HepG2 (cell line): Measurements from ENCODE around the gene SLC12A1. TPM values are rescaled to one million over a fixed set of nuclear protein-coding genes. Genes with fewer than 3 reads are reported as not detected.
A peak's percentile ranks its signal among the peaks of the same experiment; 100 is the strongest.

Experiments
- AGO2 ChIP-seq: fragments of 200-400 bp; formaldehyde crosslinking; optimal IDR thresholded peaks from 2 replicates; pipeline ENCODE3; 2017; ENCODE audit warnings: mild to moderate bottlenecking, low read depth, low read length, moderate library complexity
- CBX5 ChIP-seq: sonication (generic); formaldehyde crosslinking; IDR thresholded peaks from 2 replicates; pipeline ENCODE4 v1.4.0; 2020; ENCODE audit warnings: missing genetic modification reagents, borderline replicate concordance
- DMAP1 ChIP-seq: IDR thresholded peaks from 2 replicates; pipeline ENCODE4 v1.6.1; 2016
- FOSL1 ChIP-seq: sonication (generic); formaldehyde crosslinking; IDR thresholded peaks from 2 replicates; pipeline ENCODE4 v1.9.0; 2021; ENCODE audit warnings: missing genetic modification reagents, borderline replicate concordance
- GTF2F1 ChIP-seq: fragments of 150-350 bp; IDR thresholded peaks from 2 replicates; pipeline ENCODE4 v1.6.1; 2014; ENCODE audit warnings: low read length
- HIC2 ChIP-seq: sonication (generic); formaldehyde crosslinking; IDR thresholded peaks from 2 replicates; pipeline ENCODE4 v1.9.0; 2022; ENCODE audit warnings: low read depth, missing genetic modification reagents
- HOXA7 ChIP-seq: sonication (generic); formaldehyde crosslinking; IDR thresholded peaks from 2 replicates; pipeline ENCODE4 v1.8.1; 2022; ENCODE audit warnings: mild to moderate bottlenecking, missing genetic modification reagents, moderate library complexity
- MEF2D ChIP-seq: sonication (generic); formaldehyde crosslinking; IDR thresholded peaks from 2 replicates; pipeline ENCODE4 v1.5.1; 2020; ENCODE audit warnings: mild to moderate bottlenecking, missing genetic modification reagents
- NFRKB ChIP-seq: fragments of 450-650 bp; IDR thresholded peaks from 2 replicates; pipeline ENCODE4 v1.6.1; 2017
- NR1H2 ChIP-seq: sonication (generic); formaldehyde crosslinking; IDR thresholded peaks from 2 replicates; pipeline ENCODE4 v1.8.1; 2022; ENCODE audit warnings: low read depth, missing genetic modification reagents, borderline replicate concordance
- PCBP1 ChIP-seq: fragments of 200-400 bp; formaldehyde crosslinking; IDR thresholded peaks from 2 replicates; pipeline ENCODE4 v1.6.1; 2017; ENCODE audit warnings: mild to moderate bottlenecking, low read depth, low read length, borderline replicate concordance
- POLR2AphosphoS5 ChIP-seq: IDR thresholded peaks from 2 replicates; pipeline ENCODE4 v1.6.1; 2012; ENCODE audit warnings: low read depth, low read length
- RFXAP ChIP-seq: sonication (generic); formaldehyde crosslinking; IDR thresholded peaks from 2 replicates; pipeline ENCODE4 v1.4.0; 2020; ENCODE audit warnings: missing genetic modification reagents, borderline replicate concordance
- SNRNP70 ChIP-seq: fragments of 200-400 bp; formaldehyde crosslinking; IDR thresholded peaks from 2 replicates; pipeline ENCODE4 v1.6.1; 2017; ENCODE audit warnings: mild to moderate bottlenecking, low read depth, low read length, moderate library complexity
- SRF ChIP-seq: IDR thresholded peaks from 2 replicates; pipeline ENCODE4 v1.6.1; 2011; ENCODE audit warnings: mild to moderate bottlenecking, low read depth, low read length, moderate library complexity
- SSRP1 ChIP-seq: IDR thresholded peaks from 2 replicates; pipeline ENCODE4 v1.6.1; 2016; ENCODE audit warnings: control low read depth
- TBL1XR1 ChIP-seq: fragments of 150-350 bp; IDR thresholded peaks from 2 replicates; pipeline ENCODE4 v1.6.1; 2014; ENCODE audit warnings: borderline replicate concordance, low read length; ENCODE audit not compliant: partially characterized antibody
- YEATS2 ChIP-seq: sonication (generic); formaldehyde crosslinking; IDR thresholded peaks from 2 replicates; pipeline ENCODE4 v1.4.0; 2020; ENCODE audit warnings: missing genetic modification reagents, borderline replicate concordance
- ZFP91 ChIP-seq: sonication (generic); formaldehyde crosslinking; IDR thresholded peaks from 2 replicates; pipeline ENCODE4 v1.9.0; 2022; ENCODE audit warnings: missing genetic modification reagents, mild to moderate bottlenecking, borderline replicate concordance
- ZMYM2 ChIP-seq: sonication (generic); formaldehyde crosslinking; IDR thresholded peaks from 2 replicates; pipeline ENCODE4 v1.8.0; 2022; ENCODE audit warnings: mild to moderate bottlenecking, missing genetic modification reagents
- ZNF207 ChIP-seq: fragments of 450-650 bp; IDR thresholded peaks from 2 replicates; pipeline ENCODE4 v1.6.1; 2016; ENCODE audit warnings: antibody characterized with exemption, borderline replicate concordance
- ZNF260 ChIP-seq: sonication (generic); formaldehyde crosslinking; IDR thresholded peaks from 2 replicates; pipeline ENCODE4 v1.4.0; 2020; ENCODE audit warnings: missing genetic modification reagents, low read depth, mild to moderate bottlenecking, borderline replicate concordance
- ZNF687 ChIP-seq: sonication (generic); formaldehyde crosslinking; IDR thresholded peaks from 2 replicates; pipeline ENCODE4 v1.5.1; 2020; ENCODE audit warnings: mild to moderate bottlenecking, missing genetic modification reagents, moderate library complexity
- polyA plus RNA-seq, 8 experiments: library from polyadenylated mRNA; depleted of rRNA in 3 of 8; stranded (reverse) in 7 of 8; unstranded in 1 of 8; fragments of >200 nt; fragmentation: Illumina TruSeq in 4 of 8; extraction: Trizol in 4 of 8; gene quantifications; 2 replicates each; pipeline versions ENCODE4 v1.2.1 to v1.2.3, GENCODE V29; 2011 to 2016; ENCODE audit warnings: low read depth in 4 of 8, missing spikeins in 1 of 8, mixed read lengths in 1 of 8; ENCODE audit not compliant: insufficient read depth in 1 of 8
- total RNA-seq, 5 experiments: library from RNA; depleted of rRNA; stranded (reverse); fragments of >200 nt; fragmentation: Illumina TruSeq; extraction: Trizol; gene quantifications; 2 replicates each; pipeline ENCODE4 v1.2.3, GENCODE V29; 2016; ENCODE audit warnings: low read depth in 1 of 5

SLC12A1 gene
- total and polyA plus RNA-seq, 2 of the 13 experiments (the other 11 are each of a cell fraction or from before 2014, with no cell fraction given), result not detected

GRCh38 chr15:48330855-48331795 lies 125.0 kb downstream of the SLC12A1 start, which contains the start of gene DUT (continued):
- TF ChIP-seq HIC2 (no peak), SSRP1 (CRISPR knock-in tag) (no peak), DMAP1 (CRISPR knock-in tag) (peak; percentile 49; the same call in 1 of the 2 replicates), CBX5 (CRISPR knock-in tag) (no peak), RFXAP (CRISPR knock-in tag) (peak; percentile 81), FOSL1 (CRISPR knock-in tag) (0 out of 2 replicates have a peak, but pooled peaks have one; percentile 22), POLR2AphosphoS5 (peak; percentile 75), NFRKB (no peak), AGO2 (peak; percentile 85), ZNF687 (peak; percentile 79), SNRNP70 (no peak), GTF2F1 (no peak), ZMYM2 (CRISPR knock-in tag) (no peak), PCBP1 (no peak), TBL1XR1 (no peak), YEATS2 (peak; percentile 66; the same call in 1 of the 2 replicates), NR1H2 (CRISPR knock-in tag) (peak; percentile 27; the same call in 1 of the 2 replicates), ZNF207 (no peak), SRF (no peak), ZFP91 (peak; percentile 79), MEF2D (CRISPR knock-in tag) (no peak), HOXA7 (CRISPR knock-in tag) (no peak), ZNF260 (no peak)
